ENCODE results near the gene BSPRY. TPM values are rescaled to one million over a fixed set of nuclear protein-coding genes. Genes with fewer than 3 reads are reported as not detected.
"Not testable (repeated sequence)": the region's sequence is repeated elsewhere in the genome, so short reads cannot be mapped to it uniquely, and the experiment has no call there.

BSPRY gene
- total RNA-seq, 1 experiment from 2014 or later: 0.64 TPM

DNA sequence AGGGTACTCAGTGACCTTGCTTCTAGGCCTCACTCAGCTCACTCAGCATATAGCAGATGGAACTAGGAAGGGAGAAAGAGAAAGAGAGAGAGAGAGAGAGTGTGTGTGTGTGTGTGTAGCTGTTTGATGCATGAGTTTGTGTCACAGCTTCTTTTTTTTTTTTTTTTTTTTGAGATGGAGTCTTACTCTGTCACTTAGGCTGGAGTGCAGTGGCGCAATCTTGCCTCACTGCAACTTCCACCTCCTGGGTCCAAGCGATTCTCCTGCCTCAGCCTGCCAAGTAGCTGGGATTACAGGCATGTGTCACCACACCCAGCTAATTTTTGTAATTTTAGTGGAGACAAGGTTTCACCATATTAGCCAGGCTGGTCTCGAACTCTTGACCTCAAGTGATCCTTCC lies 16.3 kb downstream of the BSPRY start:
- in situ Hi-C loops (cut with HindIII; ENCODE audit: low sequenced_read_pairs); DNase-seq (ENCODE audit: low spot score): not testable (repeated sequence)

DNA sequence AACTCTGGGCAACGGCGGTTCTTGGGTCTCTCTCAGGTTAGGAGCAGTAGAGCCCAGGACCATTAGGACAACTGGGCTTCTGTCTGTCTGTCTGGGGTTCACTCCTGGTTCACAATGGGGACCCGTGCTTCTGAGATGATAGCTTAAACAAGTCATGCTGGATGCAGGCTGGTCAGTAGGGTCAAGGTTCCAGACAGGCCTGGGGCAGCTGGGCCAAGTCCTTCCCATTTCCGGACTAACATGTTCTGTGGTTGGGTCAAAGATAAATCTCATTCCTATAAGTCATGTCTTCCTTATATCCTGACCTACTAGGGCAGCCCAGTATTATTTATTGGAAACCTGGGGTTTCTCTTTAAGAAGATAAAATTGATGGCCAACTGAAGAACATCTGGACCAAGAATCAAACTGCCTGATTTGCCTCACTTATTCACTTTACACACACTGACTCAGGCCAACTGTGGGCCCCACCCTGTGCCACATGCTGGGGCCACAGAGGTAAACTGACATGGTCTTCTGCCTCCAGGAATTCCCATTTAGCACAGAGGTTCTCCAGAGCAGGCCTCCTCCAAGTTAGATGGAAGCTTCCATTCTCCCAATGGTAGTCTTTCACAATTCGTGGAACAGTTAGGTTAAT lies 19.1 kb downstream of the BSPRY start:
- no peak for DNase-seq (ENCODE audit: low spot score)
- in situ Hi-C loops (cut with HindIII; ENCODE audit: low sequenced_read_pairs): no loop called here

DNA sequence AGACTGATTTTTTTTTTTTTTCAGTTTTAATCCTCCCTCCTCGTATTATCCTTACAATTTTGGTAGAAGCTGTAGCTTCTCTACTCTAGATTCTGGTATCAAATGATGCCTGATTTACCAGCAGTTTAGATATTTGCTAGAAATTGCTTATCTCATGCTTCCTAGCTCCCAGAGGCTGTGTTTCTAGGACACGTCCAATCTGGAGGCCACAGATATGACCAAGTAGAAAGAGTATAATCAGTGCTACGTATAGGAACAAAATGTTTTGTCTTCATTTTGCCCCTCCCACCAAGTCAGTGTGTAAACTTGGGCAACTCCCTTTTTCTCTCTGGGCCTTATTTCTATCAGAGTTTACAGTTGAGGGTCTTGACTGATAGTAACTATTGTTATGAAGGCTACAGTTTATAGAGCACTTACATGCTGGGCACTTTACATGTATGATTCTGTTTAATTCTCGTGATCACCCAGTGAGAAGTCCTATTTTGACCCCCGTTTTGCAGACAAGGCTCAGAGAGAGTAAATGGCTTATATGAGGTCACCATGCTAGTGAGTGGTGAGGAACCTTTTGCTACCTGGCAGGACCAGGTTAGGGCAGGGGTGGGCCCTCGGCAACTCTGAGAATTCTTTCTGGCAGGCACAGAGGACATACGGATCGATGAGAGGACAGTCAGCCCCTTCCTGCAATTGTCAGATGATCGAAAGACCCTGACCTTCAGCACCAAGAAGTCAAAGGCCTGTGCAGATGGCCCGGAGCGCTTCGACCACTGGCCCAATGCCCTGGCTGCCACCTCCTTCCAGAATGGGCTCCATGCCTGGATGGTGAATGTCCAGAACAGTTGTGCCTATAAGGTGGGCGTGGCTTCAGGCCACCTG lies 19.9 kb downstream of the BSPRY start:
- DNase-seq (ENCODE audit: low spot score): no peak
- in situ Hi-C loops (cut with HindIII; ENCODE audit: low sequenced_read_pairs): no loop called here

DNA sequence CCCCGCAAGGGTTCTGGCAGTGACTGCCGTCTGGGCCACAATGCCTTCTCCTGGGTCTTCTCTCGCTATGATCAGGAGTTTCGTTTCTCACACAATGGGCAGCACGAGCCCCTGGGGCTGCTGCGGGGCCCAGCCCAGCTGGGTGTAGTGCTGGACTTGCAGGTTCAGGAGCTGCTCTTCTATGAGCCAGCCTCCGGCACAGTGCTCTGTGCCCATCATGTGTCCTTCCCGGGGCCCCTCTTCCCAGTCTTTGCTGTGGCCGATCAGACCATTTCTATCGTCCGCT lies 20.5 kb downstream of the BSPRY start:
- in situ Hi-C loops (cut with HindIII; ENCODE audit: low sequenced_read_pairs): no loop called here

DNA sequence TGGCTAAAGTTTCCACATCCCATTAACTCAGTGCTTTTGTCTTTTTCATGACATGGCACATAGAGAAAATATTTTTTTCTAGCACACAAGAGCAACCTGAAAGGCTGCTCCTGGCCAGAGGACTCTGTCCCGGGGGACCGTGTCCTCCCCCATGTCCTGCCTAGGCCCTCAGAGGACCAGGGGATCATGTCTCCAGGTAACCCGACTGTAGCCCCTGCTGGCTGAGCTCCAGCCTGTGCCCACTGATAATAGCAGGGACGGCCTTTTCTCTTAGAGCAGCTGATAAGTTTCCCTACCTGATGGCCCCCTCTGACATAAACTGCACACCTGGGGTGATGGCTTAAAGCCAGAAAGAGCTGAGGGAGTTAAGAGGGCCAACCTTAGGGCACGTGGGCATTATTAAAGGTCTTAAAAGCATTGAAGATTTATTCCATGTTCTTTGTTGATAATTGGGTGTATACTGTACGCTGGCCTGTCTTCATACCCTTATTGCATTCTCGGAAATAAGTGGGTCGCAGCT lies 21.5 kb downstream of the BSPRY start:
- in situ Hi-C loops (cut with HindIII; ENCODE audit: low sequenced_read_pairs): no loop called here
- no peak for DNase-seq (ENCODE audit: low spot score)

More for the DNA sequence above, 20.5 kb downstream of the BSPRY start:
- no peak for DNase-seq (ENCODE audit: low spot score)

DNA sequence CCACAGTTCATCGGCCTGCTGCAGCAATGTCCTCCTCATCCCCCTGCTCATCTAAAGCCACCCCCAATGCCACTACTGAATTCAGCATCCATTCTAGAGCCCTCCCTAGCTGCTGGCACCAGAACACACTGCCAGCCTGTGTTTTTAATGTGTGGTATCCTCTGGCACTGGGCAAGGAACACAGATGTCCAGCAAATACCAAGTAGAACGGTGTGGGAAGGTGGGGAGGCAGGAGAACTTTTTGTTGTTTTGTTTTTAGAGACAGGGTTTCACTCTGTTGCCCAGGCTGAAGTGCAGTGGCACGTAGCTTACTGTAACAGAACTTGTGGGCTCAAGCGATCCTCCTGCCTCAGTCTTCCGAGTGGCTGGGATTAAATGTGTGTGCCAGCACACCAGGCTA lies 22.7 kb downstream of the BSPRY start:
- DNase-seq (ENCODE audit: low spot score): no peak
- in situ Hi-C loops (cut with HindIII; ENCODE audit: low sequenced_read_pairs): no loop called here

DNA sequence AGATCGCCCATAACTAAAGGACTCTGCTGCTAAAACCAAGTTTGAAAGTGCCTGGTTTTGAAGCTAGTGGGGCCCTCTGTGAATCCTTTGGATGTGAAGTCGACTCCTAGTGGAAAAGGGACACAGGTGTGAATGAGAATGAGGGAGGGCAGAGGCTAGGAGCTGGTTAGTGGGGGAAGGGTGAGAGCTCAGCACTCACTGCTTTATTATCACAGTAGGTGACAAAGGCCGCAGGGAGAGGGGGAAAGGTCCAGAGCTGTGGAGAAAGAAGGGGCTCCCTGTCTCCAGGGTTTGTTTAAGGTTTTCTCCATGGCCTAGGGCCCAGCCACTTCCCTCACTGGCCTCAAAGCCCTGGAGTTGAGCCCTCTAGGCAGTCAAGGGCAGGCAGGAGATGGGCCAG lies 23.9 kb downstream of the BSPRY start:
- DNase-seq (ENCODE audit: low spot score): no peak
- in situ Hi-C loops (cut with HindIII; ENCODE audit: low sequenced_read_pairs): no loop called here

DNA sequence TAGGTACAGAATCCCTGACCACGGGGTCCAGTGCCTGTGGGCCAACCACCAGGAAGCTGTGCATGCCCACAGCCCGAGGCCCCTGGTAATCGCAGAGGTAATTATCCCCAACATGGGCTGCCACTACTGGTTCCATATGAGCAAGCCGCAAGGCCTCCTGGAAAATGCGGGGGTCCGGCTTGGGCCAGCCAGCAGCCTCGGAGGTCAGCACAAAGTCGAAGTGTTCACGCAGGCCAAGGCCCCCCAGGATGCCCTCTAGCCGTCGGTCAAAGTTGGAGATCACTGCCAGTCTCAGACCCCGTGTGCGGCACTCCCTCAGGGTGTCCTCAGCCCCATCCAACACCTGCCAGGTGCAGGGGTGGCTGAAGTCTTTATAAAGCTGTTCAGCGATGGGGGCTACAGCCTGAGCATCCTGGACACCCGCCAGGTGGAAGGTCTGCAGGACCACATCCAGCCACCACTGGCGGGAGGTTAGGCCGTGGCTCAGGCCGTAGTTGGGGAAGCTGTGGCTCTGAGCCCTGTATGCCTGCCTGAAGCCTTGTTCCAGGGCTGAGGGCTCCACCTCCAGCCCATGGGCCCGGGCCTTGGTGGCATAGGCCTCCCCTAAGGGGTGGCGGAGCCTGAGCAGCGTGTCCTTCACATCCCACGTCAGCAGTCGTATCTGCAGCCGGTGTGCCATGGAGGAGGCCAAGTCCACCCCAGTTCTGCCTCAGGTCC lies 24.5 kb downstream of the BSPRY start:
- in situ Hi-C loops (cut with HindIII; ENCODE audit: low sequenced_read_pairs): no loop called here
- DNase-seq (ENCODE audit: low spot score): no peak

DNA sequence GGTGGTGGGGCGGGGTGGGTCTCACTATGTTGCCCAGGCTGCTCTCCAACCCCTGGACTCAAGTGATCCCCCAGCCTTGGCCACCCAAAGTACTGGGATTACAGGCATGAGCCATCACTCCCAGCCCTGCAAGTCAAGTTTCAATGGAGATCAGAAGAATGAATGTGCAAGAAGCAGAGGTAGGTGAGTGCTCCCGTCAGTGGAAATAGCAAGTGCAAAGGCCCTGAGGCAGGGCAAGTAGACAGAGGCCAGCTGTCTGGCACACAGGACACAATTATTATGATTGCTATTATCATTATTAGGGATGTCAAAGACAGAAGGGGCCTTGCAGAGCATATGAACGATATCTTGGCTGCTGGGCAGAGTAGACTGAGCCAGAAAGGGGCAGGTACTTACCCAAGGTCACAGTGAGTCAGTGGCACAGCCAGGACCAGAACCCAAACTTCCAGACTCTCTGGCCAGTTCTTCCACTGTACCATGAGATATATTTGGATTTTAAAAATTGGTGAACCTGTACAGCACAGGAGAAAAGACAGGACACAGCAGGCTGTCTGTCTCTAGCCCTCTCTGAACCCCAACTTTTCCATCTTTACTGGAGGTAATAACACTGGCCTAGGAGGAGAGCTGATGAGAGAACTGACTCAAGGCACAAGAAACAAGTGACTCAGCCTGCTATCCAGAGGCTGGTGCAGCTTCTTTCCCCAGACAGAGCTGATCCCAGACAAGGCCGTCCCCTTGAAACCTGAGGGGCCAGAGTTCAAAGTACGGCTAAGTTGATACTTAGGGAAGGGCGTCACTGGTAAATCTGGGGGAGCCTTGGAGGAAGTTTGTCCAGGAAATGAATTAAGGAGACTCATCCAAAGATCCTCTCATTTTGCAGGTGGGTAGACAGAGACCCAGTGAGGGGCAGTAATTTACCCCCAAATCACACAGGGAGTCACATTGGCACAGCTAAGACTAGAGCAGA lies 26.0 kb downstream of the BSPRY start:
- in situ Hi-C loops (cut with HindIII; ENCODE audit: low sequenced_read_pairs): no loop called here
- no peak for DNase-seq (ENCODE audit: low spot score)

DNA sequence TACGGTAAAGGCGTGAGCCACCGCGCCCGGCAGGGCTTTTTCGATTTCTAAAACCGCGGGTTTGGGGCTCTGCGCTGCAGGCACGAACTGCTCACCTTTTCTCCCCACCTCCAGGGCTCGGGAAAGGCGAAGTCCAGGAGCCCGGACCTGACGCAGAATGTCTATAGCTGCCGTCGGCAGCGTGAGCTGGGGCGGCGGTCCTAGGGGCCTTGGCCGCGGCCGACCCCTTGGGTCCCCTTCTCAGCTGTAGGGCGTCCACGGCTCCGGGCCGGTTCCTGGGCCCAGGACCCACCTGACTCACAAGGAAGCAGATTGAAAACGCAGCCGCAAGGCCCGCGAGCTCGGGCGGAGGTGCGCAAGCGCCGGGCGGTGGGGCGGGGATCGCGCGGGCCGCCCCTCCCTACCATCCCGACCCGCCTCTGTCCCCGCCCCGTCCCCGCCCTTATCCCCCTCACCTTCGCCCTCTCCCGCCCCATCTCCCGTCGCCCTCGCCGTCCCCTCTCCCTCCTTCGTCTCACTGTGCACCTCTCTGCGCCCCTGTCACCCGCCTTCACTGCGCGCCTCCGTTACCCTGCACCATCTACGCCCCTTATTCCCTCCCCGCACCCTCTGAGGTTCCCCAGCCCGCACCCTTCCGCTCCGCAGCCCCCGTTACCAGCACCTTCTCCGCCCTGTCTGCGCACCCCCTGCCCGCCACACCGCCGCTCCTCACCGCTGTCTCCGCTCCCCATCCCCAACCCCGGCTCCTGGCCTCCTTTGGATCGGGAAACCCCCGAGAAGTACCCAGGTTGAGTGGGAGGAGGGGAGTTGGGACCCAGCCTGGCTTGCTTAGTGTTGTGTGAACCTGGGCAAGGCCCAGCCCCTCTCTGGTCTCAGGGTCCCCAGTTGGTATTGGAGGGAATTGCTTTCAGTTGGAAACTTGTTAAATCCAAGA lies 27.6 kb downstream of the BSPRY start, which contains the start of gene HDHD3:
TSS of gene HDHD3 (minus strand) at position 353 of the 934 bp plus-strand sequence. CDS start 2,632 bp downstream, outside the sequence.
- in situ Hi-C loops (cut with HindIII; ENCODE audit: low sequenced_read_pairs): no loop called here
- DNase-seq (ENCODE audit: low spot score): peak; percentile 87

DNA sequence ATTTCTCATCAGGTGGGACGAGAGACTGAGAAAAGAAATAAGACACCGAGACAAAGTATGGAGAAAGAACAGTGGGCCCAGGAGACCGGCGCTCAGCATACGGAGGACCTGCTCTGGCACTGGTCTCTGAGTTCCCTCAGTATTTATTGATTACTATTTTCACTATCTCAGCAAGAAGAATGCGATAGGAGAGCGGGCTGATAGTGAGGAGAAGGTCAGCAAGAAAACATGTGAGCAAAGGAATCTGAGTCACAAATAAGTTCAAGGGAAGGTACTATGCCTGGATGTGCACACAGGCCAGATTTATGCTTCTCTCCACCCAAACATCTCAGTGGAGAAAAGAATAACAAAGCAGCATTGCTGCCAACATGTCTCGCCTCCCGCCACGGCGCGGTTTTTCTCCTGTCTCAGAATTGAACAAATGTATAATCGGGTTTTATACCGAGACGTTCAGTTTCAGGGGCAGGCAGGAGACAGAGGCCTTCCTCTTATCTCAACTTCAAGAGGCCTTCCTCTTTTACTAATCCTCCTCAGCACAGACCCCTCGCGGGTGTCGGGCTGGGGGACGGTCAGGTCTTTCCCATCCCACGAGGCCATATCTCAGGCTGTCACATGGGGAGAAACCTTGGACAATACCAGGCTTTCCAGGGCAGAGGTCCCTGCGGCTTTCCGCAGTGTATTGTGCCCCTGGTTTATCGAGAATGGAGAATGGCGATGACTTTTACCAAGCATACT lies 29.9 kb downstream of the BSPRY start:
- in situ Hi-C loops (cut with HindIII; ENCODE audit: low sequenced_read_pairs); DNase-seq (ENCODE audit: low spot score): not testable (repeated sequence)

DNA sequence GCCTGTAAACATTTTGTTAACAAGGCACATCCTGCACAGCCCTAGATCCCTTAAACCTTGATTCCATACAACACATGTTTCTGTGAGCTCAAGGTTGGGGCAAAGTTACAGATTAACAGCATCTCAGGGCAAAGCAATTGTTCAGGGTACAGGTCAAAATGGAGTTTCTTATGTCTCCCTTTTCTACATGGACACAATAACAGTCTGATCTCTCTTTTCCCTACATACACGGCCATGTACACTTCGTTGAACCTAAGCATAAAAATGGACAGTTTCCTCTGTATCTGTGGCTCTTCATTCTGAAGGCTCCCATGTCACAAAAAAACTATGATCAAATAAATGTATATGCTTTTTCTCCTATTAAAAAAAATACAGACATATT lies 30.5 kb downstream of the BSPRY start:
- in situ Hi-C loops (cut with HindIII; ENCODE audit: low sequenced_read_pairs); DNase-seq (ENCODE audit: low spot score): not testable (repeated sequence)

DNA sequence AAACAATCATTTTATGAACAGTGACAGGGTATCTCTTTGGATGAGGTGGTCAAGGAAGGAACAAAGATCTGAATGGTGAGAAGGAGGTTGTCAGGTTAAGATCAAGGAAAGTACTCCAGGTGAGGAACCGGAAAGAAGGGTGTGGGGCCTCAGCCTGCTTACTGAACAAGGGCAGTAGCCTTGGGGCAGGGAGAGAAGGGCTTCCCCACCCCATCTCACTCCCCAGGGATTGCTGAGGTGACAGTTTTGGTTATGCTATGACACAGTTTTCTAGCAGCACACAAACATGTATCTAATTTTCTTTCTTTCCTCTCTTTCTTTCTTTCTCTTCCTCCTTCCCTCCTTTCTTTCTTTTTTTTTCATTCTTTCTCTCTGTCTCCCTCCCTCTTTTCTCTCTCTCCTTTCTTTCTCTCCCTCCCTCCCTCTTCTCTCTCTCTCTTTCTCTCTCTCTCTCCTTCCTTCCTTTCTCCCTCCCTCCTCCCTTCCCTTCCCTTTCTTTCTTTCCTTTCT lies 31.6 kb downstream of the BSPRY start:
- DNase-seq (ENCODE audit: low spot score): no peak
- in situ Hi-C loops (cut with HindIII; ENCODE audit: low sequenced_read_pairs): no loop called here

DNA sequence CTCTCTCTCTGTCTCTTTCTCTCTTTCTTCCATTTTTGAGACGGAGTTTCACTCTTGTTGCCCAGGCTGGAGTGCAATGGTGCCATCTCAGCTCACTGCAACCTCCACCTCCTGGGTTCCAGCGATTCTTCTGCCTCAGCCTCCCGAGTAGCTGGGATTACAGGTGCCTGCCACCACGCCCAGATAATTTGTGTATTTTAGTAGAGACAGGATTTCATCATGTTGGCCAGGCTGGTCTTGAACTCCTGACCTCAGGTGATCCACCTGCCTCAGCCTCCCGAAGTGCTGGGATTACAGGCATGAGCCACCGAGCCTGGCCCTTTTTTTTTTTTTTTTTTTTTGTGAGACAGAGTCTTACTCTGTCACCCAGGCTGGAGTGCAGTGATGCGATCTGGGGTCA lies 32.1 kb downstream of the BSPRY start:
- in situ Hi-C loops (cut with HindIII; ENCODE audit: low sequenced_read_pairs); DNase-seq (ENCODE audit: low spot score): not testable (repeated sequence)

DNA sequence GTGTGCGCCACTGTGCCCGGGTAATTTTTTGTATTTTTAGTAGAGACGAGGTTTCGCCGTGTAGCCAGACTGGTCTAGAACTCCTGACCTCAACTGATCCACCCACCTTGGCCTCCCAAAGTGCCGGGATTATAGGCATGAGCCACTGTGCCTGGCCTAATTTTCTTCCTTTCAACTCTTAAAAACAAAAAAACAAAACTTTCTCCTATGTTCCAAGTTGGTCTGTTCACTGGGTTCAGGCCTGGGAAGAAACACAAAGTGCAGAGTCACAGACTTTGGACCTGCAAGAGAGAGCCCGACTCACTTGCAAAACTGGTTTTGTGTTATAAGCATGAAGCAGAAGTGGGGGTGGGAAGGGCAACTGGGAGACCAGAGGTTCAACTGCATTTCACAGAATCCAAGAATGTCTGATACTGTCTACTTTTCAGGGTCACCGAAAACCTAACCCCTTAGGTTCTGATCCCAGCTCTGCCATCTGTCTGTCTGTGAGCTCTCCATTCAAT lies 32.6 kb downstream of the BSPRY start:
- no peak for DNase-seq (ENCODE audit: low spot score)
- in situ Hi-C loops (cut with HindIII; ENCODE audit: low sequenced_read_pairs): no loop called here

DNA sequence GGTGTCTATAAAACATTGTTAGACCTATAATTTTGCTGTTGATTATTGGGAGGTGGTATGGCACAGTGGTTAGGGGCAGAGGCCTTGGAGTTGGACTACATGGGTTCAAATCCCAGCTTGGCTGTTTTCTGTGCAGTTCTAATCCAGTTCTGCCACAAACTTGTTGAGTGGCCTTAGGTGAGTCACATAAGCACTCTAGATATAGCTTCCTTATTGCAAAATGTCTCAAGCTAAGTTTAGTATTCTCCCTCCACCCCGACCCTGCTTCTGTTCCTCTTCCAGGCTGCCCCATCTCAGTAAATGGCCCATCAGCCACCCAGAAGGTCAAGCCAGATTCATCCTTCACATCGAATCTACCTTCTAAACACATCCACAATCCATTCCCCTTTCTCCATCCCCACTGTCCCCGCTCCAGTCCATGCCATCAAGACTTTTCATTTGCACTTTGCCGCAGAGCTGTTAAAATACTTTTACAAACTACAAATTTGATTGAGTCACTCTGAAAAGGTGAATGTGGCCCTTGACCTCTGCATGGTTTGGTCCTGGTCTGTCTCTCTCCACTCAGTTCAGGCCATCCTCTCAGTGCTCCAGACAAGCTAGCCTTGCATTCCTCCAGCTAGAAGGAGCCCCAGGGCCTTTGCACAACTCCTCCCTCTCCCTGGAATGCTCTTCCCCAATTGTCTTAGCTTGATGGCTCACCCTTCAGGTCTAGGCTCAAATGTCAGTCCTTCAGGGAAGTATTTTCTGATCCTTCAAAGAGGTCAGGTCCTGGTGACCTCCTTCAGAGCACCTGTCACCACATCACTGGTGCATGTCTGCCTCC lies 37.4 kb downstream of the BSPRY start:
- no peak for DNase-seq (ENCODE audit: low spot score)
- in situ Hi-C loops (cut with HindIII; ENCODE audit: low sequenced_read_pairs): no loop called here

Data from G401 (cell line).